Measurements from ENCODE around the gene TSACC.

DNA sequence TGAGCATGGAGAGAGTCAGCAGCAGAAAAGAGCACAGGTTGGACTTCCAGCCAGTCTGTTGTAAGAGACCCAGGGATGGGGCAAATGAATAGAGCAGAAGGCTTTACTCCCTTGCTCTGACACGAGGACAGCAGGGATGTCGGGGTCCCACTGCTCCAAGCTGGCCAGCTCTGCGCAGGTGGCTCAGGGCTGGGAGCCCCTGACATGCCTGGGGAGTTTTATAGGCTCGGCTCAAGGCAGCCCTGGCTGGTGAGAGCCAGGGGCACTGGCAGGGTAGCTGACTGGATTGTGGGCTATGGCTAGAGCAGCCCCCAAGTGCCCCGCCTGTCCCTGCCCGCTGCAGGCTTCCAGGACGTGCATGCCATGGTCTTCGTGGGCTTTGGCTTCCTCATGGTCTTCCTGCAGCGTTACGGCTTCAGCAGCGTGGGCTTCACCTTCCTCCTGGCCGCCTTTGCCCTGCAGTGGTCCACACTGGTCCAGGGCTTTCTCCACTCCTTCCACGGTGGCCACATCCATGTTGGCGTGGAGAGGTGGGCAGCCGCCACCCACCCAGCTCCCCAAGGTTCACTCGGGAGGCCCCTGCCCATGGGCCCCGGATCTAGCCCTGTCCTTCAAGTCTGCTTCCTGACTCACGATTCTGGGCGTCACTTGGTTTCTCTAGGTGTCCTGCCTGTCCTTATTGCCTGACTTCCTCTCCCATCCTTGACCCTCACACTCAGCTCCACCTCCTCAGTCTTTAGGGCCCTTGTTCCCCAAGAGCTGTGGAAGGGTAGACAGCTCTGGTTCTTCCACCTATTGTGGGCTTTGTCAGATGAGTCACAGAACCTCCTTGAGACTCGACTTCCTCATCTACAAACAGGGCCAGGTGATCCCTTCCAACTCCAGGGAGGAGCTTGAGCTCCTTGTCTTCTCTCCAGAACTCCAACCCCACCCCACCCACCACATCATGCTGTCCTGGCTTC, 38.9 kb downstream of the TSACC start:
- TF ChIP-seq, protein P1, sequence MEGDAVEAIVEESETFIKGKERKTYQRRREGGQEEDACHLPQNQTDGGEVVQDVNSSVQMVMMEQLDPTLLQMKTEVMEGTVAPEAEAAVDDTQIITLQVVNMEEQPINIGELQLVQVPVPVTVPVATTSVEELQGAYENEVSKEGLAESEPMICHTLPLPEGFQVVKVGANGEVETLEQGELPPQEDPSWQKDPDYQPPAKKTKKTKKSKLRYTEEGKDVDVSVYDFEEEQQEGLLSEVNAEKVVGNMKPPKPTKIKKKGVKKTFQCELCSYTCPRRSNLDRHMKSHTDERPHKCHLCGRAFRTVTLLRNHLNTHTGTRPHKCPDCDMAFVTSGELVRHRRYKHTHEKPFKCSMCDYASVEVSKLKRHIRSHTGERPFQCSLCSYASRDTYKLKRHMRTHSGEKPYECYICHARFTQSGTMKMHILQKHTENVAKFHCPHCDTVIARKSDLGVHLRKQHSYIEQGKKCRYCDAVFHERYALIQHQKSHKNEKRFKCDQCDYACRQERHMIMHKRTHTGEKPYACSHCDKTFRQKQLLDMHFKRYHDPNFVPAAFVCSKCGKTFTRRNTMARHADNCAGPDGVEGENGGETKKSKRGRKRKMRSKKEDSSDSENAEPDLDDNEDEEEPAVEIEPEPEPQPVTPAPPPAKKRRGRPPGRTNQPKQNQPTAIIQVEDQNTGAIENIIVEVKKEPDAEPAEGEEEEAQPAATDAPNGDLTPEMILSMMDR (conservative IDR thresholded peaks at IDR 0.05; ENCODE audit: low read depth, low read length) = no peak
- TF ChIP-seq EZH2 (IDR thresholded peaks at IDR 0.05; ENCODE audit: low read length, unreplicated experiment) = no peak
